Left lung (tissue), 10 donors: Measurements from ENCODE around the gene FTO. TPM values are rescaled to one million over a fixed set of nuclear protein-coding genes. Genes with fewer than 3 reads are reported as not detected.

Experiments used
- ATAC-seq: fragments of 200-7000 bp; cut with Tn5 transposase; one replicate; pipeline ENCODE4 v1.9.1; 2020; ENCODE audit warnings: moderate library complexity
- DNase-seq, 4 donors: peaks; one replicate each; pipeline ENCODE4 v3.0.0-alpha.2; 2013 to 2020
- H3K27ac ChIP-seq, 2 donors: fragments of 200-600 bp; sonication (generic) in 1 of 2; one replicate each; pipeline versions ENCODE4 v1.5.0 to v1.8.0; 2020 to 2021
- H3K27me3 ChIP-seq, 2 donors: fragments of 200-600 bp; sonication (generic) in 1 of 2; one replicate each; pipeline versions ENCODE4 v1.5.0 to v1.8.0; 2020 to 2021
- H3K36me3 ChIP-seq, 2 donors: fragments of 200-600 bp; sonication (generic) in 1 of 2; one replicate each; pipeline versions ENCODE4 v1.5.0 to v1.8.0; 2020 to 2021
- H3K4me1 ChIP-seq, 2 donors: fragments of 200-600 bp; one replicate each; pipeline ENCODE4 v1.8.0; 2021
- H3K4me3 ChIP-seq, 2 donors: fragments of 200-600 bp; sonication (generic) in 1 of 2; one replicate each; pipeline versions ENCODE4 v1.5.0 to v1.8.0; 2020 to 2021; ENCODE audit warnings: mild to moderate bottlenecking in 1 of 2
- H3K9me3 ChIP-seq, 2 donors: fragments of 200-600 bp; sonication (generic) in 1 of 2; one replicate each; pipeline versions ENCODE4 v1.5.0 to v1.8.0; 2020 to 2021
- intact Hi-C, 2 donors: fragments of 100-400 bp; cut with DNase I; formaldehyde crosslinking; loops; one replicate each; pipeline versions ENCODE4 v1.11.2 to v1.14.2; 2022
- polyA plus RNA-seq, 6 donors: library from polyadenylated mRNA; unstranded; fragments of 120-200 nt; gene quantifications; one replicate each; pipeline ENCODE4 v1.2.1, GENCODE V29; 2013; ENCODE audit not compliant: insufficient read length in 6 of 6
- total RNA-seq, 2 donors: library from RNA; stranded (reverse); fragmentation: NEBNext Ultra II Directional; extraction: Animal tissue kit (Norgen Biotek cat#: 25700); gene quantifications; one replicate each; pipeline ENCODE4 v1.2.1, GENCODE V29; 2021
- TF ChIP-seq, protein P1 (sequence below), 2 donors: fragments of 200-600 bp; sonication (generic) in 1 of 2; IDR thresholded peaks; one replicate each; pipeline versions ENCODE4 v1.5.0 to v1.8.0; 2021; ENCODE audit warnings: antibody characterized with exemption in 2 of 2
- donor health status: DM: no; HTN: yes; CAD: no.
- donor health status: DM: no; HTN: no; CAD: no.

Gene FTO
- total and polyA plus RNA-seq, 8 donors = 69.0 to 99.6 (median 90.7) TPM

DNA sequence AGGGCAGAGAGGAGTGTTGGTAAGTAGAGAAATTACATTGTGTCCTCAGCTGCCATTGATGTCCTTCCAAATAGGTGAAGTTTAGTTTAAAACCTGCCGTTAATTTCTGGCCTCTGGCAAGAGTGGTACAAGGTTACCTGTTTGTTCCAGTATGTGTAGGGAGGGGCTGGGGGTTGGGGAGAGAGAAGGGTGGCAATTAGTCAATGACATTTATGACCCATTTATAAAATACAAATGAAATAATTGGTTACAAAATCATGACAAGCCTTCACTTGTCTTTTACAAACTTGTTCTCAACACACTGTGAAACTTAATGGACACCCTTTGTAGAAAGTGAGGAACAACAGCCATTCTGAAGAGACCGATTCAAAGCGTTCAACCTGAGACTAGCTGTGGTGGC lies 281.0 kb downstream of the FTO start:
- Histone ChIP-seq H3K4me3 (no peak overlapping the region), H3K27ac (no peak overlapping the region), H3K27me3 (no peaks in the 10 kb centered on the region), H3K4me1 (no peaks in the 10 kb centered on the region), H3K36me3 (no peaks in the 10 kb centered on the region), H3K9me3 (no peaks in the 10 kb centered on the region)
- DNase-seq = no peak
- ATAC-seq = no peak
- intact Hi-C loops = no loop called here
- TF ChIP-seq, protein P1, sequence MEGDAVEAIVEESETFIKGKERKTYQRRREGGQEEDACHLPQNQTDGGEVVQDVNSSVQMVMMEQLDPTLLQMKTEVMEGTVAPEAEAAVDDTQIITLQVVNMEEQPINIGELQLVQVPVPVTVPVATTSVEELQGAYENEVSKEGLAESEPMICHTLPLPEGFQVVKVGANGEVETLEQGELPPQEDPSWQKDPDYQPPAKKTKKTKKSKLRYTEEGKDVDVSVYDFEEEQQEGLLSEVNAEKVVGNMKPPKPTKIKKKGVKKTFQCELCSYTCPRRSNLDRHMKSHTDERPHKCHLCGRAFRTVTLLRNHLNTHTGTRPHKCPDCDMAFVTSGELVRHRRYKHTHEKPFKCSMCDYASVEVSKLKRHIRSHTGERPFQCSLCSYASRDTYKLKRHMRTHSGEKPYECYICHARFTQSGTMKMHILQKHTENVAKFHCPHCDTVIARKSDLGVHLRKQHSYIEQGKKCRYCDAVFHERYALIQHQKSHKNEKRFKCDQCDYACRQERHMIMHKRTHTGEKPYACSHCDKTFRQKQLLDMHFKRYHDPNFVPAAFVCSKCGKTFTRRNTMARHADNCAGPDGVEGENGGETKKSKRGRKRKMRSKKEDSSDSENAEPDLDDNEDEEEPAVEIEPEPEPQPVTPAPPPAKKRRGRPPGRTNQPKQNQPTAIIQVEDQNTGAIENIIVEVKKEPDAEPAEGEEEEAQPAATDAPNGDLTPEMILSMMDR (IDR thresholded peaks at IDR 0.05) = no peak

DNA sequence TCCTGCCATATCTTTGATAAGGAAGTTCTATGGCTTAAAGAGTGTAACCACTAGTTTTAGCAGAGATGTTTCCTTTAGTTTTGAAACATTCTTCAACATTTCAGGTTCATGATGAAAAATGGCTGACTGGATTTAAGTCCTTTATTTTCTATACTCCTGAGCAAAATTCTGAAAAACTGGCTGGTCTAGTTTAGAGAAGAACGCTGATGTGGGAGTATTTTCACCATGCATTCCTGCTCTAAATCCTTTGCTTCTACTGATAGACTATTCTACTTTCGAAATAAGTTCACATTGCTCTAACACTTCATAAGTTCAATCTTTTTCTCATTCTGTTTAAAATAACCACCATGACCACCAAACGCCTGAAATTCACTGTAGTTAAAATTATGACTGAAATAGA lies 281.9 kb downstream of the FTO start:
- H3K27me3 ChIP-seq = no peaks in the 10 kb centered on the region
- H3K4me1 ChIP-seq = no peaks in the 10 kb centered on the region
- no peak for ATAC-seq
- peak in 1 of 4 donors; percentile 38 for DNase-seq
- TF ChIP-seq, protein P1 (IDR thresholded peaks at IDR 0.05) = no peak
- no peaks in the 10 kb centered on the region for H3K36me3 ChIP-seq
- H3K27ac ChIP-seq = no peak overlapping the region
- no peaks in the 10 kb centered on the region for H3K9me3 ChIP-seq
- H3K4me3 ChIP-seq = no peak overlapping the region
- intact Hi-C loops = no loop called here

DNA sequence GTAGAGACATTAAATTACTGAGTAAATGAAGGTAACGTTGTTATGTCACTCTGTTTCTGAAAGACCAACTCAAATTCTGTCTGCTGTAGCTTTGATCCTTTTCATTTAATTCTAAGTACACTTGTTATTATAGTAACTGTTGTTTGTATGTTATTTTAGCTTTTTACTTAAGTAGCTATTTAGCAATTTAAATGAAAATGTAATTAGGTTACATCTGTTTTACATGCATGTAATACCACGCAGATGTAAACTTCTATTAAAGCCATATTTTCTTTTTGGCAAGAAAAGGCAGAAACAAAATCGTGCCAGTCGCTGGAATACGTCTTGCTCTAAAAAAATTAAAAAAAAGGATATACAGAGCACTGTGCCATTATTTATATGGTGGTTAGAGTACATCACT lies 282.8 kb downstream of the FTO start:
- intact Hi-C loops = no loop called here
- TF ChIP-seq, protein P1 (IDR thresholded peaks at IDR 0.05) = no peak
- DNase-seq = no peak
- ATAC-seq = no peak
- H3K27ac ChIP-seq = no peak overlapping the region
- H3K27me3 ChIP-seq = no peaks in the 10 kb centered on the region
- H3K4me1 ChIP-seq = peaks cover 0 to 8% of the 10 kb centered on the region in 2 donors
- H3K4me3 ChIP-seq = no peak overlapping the region
- H3K9me3 ChIP-seq = no peaks in the 10 kb centered on the region
- no peaks in the 10 kb centered on the region for H3K36me3 ChIP-seq

DNA sequence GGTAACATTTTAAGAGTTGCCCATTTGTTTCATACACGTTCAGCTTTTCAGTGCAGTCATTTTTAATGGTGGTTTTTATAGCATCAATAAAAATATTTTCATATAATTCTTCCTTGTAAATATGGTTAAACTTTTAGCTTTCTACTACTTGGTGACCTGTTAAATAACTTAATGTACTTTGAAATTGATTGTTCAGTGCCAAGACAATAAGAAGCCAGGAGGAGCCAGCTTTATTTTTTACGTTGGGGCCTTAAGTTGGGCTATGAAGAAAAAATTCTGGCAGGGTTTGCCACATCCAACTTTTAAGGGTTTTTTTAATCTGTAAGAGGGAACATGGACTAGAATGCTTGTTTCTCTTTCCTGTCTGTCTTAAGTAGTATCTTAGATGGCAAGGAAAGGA lies 284.2 kb downstream of the FTO start:
- DNase-seq (no peak), ATAC-seq (no peak)
- no peaks in the 10 kb centered on the region for H3K9me3 ChIP-seq
- intact Hi-C loops = no loop called here
- no peaks in the 10 kb centered on the region for H3K27me3 ChIP-seq
- H3K4me1 ChIP-seq = peaks cover 0 to 10% of the 10 kb centered on the region in 2 donors
- no peaks in the 10 kb centered on the region for H3K36me3 ChIP-seq
- no peak overlapping the region for H3K27ac ChIP-seq
- TF ChIP-seq, protein P1 (IDR thresholded peaks at IDR 0.05) = no peak
- H3K4me3 ChIP-seq = no peak overlapping the region

DNA sequence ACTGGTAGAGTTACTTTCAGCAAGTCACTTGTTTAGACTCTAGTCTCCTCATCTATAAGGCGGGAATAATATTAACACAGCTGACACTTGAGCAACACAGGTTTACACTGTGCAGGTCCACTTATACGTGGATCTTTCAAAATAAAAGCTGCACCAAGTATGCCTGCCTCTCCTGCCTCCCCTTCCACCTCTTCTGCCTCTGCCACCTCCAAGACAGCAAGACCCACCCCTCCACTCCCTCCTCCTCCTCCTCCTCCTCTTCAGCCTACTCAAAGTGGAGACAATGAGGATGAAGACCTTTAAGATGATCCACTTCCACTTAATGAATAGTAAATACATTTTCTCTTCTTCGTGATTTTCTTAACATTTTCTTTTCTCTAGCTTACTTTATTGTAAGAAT lies 285.6 kb downstream of the FTO start:
- no peak overlapping the region for H3K4me3 ChIP-seq
- H3K36me3 ChIP-seq = no peaks in the 10 kb centered on the region
- no peak overlapping the region for H3K27ac ChIP-seq
- H3K9me3 ChIP-seq = no peaks in the 10 kb centered on the region
- TF ChIP-seq, protein P1 (IDR thresholded peaks at IDR 0.05) = no peak
- intact Hi-C loops = no loop called here
- no peak for DNase-seq
- peaks cover 0 to 10% of the 10 kb centered on the region in 2 donors for H3K4me1 ChIP-seq
- ATAC-seq = peak; percentile 34
- no peaks in the 10 kb centered on the region for H3K27me3 ChIP-seq
